NT2/D1 (cell line): ENCODE data around the gene ECM2.
A peak's percentile ranks its signal among the peaks of the same experiment; 100 is the strongest.

Experiments used
- DNase-seq: peaks from one replicate; pipeline ENCODE4 v3.0.0-alpha.2; 2011; ENCODE audit warnings: low read depth, low spot score
- H3K27me3 ChIP-seq: 2 replicates; pipeline ENCODE4 v1.6.0; 2011; ENCODE audit warnings: mild to moderate bottlenecking; ENCODE audit not compliant: insufficient read length, insufficient read depth
- H3K36me3 ChIP-seq: 2 replicates; pipeline ENCODE4 v1.6.1; 2011; ENCODE audit warnings: mild to moderate bottlenecking, low read length, mixed read lengths; ENCODE audit not compliant: insufficient read depth, insufficient read length
- H3K4me1 ChIP-seq: 2 replicates; pipeline ENCODE4 v1.5.1; 2011; ENCODE audit not compliant: insufficient read depth, insufficient read length
- H3K4me3 ChIP-seq: 2 replicates; pipeline ENCODE4 v1.5.1; 2011; ENCODE audit warnings: low read depth; ENCODE audit not compliant: insufficient read length
- H3K9ac ChIP-seq: 2 replicates; pipeline ENCODE4 v1.6.0; 2011; ENCODE audit warnings: low read depth; ENCODE audit not compliant: insufficient read length
- H3K9me3 ChIP-seq: 2 replicates; pipeline ENCODE4 v1.5.1; 2011; ENCODE audit warnings: mild to moderate bottlenecking, low read length; ENCODE audit not compliant: insufficient read depth
- SUZ12 ChIP-seq: IDR thresholded peaks from 2 replicates; pipeline ENCODE4 v1.6.1; 2011; ENCODE audit not compliant: insufficient read length, insufficient read depth; ENCODE audit errors: extremely low read depth
- YY1 ChIP-seq: IDR thresholded peaks from 2 replicates; pipeline ENCODE4 v1.6.1; 2011; ENCODE audit not compliant: insufficient read length, insufficient read depth
- ZNF274 ChIP-seq: IDR thresholded peaks from 2 replicates; pipeline ENCODE4 v1.6.1; 2011; ENCODE audit warnings: mild to moderate bottlenecking, low read depth, low read length

ECM2 gene

DNA sequence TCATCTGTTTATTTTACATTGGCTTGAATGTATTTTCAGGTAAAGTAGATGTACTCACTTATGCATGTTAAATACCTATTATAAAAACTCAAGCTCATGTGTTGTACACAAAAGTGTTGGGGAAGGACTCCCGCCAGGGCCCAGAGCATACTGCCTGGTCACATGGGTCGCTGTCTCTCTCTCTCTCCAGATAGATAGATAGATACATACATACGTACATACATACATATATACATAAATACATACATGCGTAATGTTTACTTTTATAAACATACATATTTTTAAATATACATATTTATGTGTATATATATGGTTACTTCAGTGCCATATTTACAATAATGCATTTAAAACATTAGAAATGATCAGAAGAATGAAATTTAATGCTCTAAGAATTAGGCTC is 78.2 kb downstream of the ECM2 start:
- no peak for DNase-seq
- Histone ChIP-seq H3K9ac (no peak overlapping the region), H3K36me3 (no peaks in the 10 kb centered on the region)

DNA sequence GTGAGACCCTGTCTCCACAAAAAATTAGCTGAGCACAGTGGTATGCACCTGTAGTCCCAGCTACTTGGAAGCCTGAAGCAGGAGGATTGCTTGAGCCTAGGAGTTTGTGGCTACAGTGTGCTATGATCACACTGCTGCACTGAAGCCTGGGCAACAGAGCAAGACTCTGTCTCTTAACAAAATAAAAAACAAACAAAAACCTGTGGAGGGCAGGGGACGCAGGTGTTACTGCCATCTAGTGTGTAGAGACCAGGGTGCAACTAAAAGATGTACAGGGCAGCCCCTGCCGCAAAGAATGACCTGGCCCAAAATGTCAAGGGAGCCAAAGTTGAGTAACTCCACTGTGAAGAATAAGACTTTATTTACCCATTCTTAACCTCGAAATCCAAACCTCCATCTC is 80.6 kb downstream of the ECM2 start:
- Histone ChIP-seq H3K27me3 (no peaks in the 10 kb centered on the region), H3K36me3 (no peaks in the 10 kb centered on the region), H3K4me1 (no peaks in the 10 kb centered on the region), H3K4me3 (no peak overlapping the region), H3K9ac (no peak overlapping the region), H3K9me3 (no peaks in the 10 kb centered on the region)
- TF ChIP-seq ZNF274 (no peak), YY1 (no peak), SUZ12 (no peak)
- DNase-seq: peak; percentile 13

More for the DNA sequence above, 78.2 kb downstream of the ECM2 start:
- no peak overlapping the region for H3K4me3 ChIP-seq
- no peaks in the 10 kb centered on the region for H3K4me1 ChIP-seq
- no peaks in the 10 kb centered on the region for H3K27me3 ChIP-seq
- H3K9me3 ChIP-seq: no peaks in the 10 kb centered on the region
- TF ChIP-seq ZNF274 (no peak), YY1 (no peak), SUZ12 (no peak)

DNA sequence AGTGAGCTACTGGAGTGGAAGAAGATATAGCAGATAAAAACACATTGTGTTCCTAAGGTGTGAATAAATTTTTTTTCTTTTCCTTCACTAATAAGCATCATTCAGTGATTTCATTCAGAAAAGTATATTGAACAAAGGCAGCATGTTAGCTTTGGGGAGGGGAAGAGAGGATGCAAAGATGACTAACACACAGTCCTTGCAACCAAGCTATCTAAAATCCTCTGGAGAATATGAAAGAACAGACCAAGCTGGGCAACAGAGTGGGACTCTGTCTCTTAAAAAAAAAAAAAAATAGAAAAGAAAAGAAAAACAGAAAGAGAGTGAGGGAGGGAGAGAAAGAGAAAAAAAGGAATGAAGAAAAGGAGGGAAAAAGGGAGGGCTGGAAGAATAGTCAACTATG is 89.3 kb downstream of the ECM2 start:
- H3K9ac ChIP-seq: no peak overlapping the region
- TF ChIP-seq ZNF274: no peak
- TF ChIP-seq SUZ12: no peak
- TF ChIP-seq YY1: no peak
- no peak for DNase-seq
- no peak overlapping the region for H3K4me3 ChIP-seq
- no peaks in the 10 kb centered on the region for H3K27me3 ChIP-seq
- H3K9me3 ChIP-seq: no peaks in the 10 kb centered on the region; the same call in 1 of the 2 replicates
- H3K36me3 ChIP-seq: no peaks in the 10 kb centered on the region
- peaks cover 3% of the 10 kb centered on the region for H3K4me1 ChIP-seq
